Uterus (tissue), 4 donors: ENCODE data around the gene THSD7B. TPM values are rescaled to one million over a fixed set of nuclear protein-coding genes. Genes with fewer than 3 reads are reported as not detected.
"Not testable (repeated sequence)": the region's sequence is repeated elsewhere in the genome, so short reads cannot be mapped to it uniquely, and the experiment has no call there.

Experiments used
- DNase-seq, 2 donors: peaks; one replicate each; pipeline ENCODE4 v3.0.0-alpha.2; 2019 to 2020
- H3K27ac ChIP-seq, 2 donors: fragments of 200-600 bp; sonication (generic); 1 replicate in 1 of 2; 2 replicates in 1 of 2; pipeline ENCODE4 v1.5.1; 2016 to 2018
- H3K27me3 ChIP-seq, 2 donors: fragments of 200-600 bp; sonication (generic); one replicate each; pipeline ENCODE4 v1.5.1; 2018 to 2019; ENCODE audit warnings: control low read depth in 1 of 2
- H3K36me3 ChIP-seq, 2 donors: fragments of 200-600 bp; sonication (generic); one replicate each; pipeline ENCODE4 v1.5.1; 2019; ENCODE audit warnings: control low read depth in 1 of 2
- H3K4me1 ChIP-seq, 2 donors: fragments of 200-600 bp; sonication (generic); one replicate each; pipeline ENCODE4 v1.5.1; 2018 to 2019; ENCODE audit warnings: control low read depth in 1 of 2
- H3K4me3 ChIP-seq, 2 donors: fragments of 200-600 bp; sonication (generic); 1 replicate in 1 of 2; 2 replicates in 1 of 2; pipeline ENCODE4 v1.5.1; 2018 to 2019; ENCODE audit warnings: mild to moderate bottlenecking in 1 of 2
- H3K9me3 ChIP-seq, 2 donors: fragments of 200-600 bp; sonication (generic); one replicate each; pipeline ENCODE4 v1.5.1; 2019; ENCODE audit warnings: control low read depth in 1 of 2
- POLR2A ChIP-seq, 2 donors: fragments of 450-650 bp; IDR thresholded peaks; one replicate each; pipeline ENCODE4 v1.6.1; 2016; ENCODE audit warnings: antibody characterized with exemption in 2 of 2, mild to moderate bottlenecking in 1 of 2, moderate library complexity in 1 of 2
- intact Hi-C: fragments of 100-400 bp; cut with DNase I; formaldehyde crosslinking; loops from one replicate; pipeline ENCODE4 v1.15.1; 2023; ENCODE audit warnings: low total_unique reads
- total RNA-seq, 4 donors: library from RNA; depleted of rRNA in 3 of 4; stranded (reverse); fragments of >200 nt in 3 of 4; gene quantifications; one replicate each; pipeline versions ENCODE4 v1.1.0 to v1.2.4, GENCODE V29; 2014 to 2023
- TF ChIP-seq, protein P1 (sequence below), 4 experiments: fragments of 200-600 bp in 2 of 4; fragments of 450-650 bp in 2 of 4; sonication (generic) in 2 of 4; IDR thresholded peaks; one replicate each; pipeline ENCODE4 v1.5.1; 2016 to 2019; ENCODE audit warnings: antibody characterized with exemption in 4 of 4, mild to moderate bottlenecking in 2 of 4, moderate library complexity in 1 of 4
- donor health status: DM: yes; HTN: yes; CAD: no.

THSD7B gene
- total RNA-seq, 4 donors from 2014 or later, result 0.26 to 9.6 (median 0.67) TPM; not detected in 1

DNA sequence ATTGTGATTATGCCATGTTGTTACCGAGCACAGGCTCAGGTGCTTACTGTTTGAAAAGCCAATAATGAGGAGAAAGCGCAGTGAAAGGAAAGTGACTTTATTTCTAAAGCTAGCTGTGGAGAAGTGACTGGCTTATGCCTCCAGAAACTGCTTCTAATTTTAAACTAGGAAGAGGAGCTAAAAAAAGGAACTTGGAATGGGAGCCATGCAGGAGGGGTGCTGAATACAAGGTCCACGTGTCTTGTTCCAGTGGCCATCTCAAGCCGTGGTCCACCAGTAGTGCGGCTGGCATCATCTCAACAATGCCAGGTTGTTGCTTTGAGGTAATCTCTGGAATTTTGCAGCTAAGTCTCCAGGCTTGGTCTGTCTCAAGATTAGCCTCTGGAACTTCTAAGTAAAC lies 282.0 kb downstream of the THSD7B start:
- Histone ChIP-seq H3K9me3 (no peaks in the 10 kb centered on the region), H3K4me1 (no peaks in the 10 kb centered on the region), H3K27me3 (no peaks in the 10 kb centered on the region), H3K36me3 (no peaks in the 10 kb centered on the region), H3K27ac (no peak overlapping the region), H3K4me3 (no peak overlapping the region)
- DNase-seq, result no peak
- TF ChIP-seq POLR2A (IDR thresholded peaks at IDR 0.05), result no peak
- intact Hi-C loops, result no loop called here

DNA sequence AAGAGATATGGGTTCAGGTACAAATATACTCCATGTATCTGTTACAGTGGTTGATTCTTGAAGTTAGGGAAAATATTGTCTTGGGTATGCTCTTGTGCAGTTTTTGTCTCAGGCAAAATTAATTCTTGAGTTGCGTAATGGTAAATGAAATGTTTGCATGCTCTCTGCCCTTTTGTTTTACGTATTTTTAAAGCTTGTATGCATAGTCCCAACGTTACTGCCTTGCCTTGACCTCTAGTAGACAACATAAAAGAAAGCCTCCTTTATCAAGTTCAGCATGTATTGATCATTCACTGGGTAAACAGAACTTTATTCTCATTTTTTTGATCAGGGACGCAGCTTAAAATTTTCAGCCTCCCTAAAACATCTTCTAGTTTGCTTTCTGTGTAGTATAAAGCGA lies 283.1 kb downstream of the THSD7B start:
- intact Hi-C loops, result no loop called here
- H3K9me3 ChIP-seq, result no peaks in the 10 kb centered on the region
- H3K4me1 ChIP-seq, result no peaks in the 10 kb centered on the region
- TF ChIP-seq, protein P1, sequence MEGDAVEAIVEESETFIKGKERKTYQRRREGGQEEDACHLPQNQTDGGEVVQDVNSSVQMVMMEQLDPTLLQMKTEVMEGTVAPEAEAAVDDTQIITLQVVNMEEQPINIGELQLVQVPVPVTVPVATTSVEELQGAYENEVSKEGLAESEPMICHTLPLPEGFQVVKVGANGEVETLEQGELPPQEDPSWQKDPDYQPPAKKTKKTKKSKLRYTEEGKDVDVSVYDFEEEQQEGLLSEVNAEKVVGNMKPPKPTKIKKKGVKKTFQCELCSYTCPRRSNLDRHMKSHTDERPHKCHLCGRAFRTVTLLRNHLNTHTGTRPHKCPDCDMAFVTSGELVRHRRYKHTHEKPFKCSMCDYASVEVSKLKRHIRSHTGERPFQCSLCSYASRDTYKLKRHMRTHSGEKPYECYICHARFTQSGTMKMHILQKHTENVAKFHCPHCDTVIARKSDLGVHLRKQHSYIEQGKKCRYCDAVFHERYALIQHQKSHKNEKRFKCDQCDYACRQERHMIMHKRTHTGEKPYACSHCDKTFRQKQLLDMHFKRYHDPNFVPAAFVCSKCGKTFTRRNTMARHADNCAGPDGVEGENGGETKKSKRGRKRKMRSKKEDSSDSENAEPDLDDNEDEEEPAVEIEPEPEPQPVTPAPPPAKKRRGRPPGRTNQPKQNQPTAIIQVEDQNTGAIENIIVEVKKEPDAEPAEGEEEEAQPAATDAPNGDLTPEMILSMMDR (IDR thresholded peaks at IDR 0.05), result no peak
- no peak for TF ChIP-seq POLR2A (IDR thresholded peaks at IDR 0.05)
- no peaks in the 10 kb centered on the region for H3K27me3 ChIP-seq
- no peaks in the 10 kb centered on the region for H3K36me3 ChIP-seq
- no peak for DNase-seq
- H3K4me3 ChIP-seq, result no peak overlapping the region
- H3K27ac ChIP-seq, result no peak overlapping the region

DNA sequence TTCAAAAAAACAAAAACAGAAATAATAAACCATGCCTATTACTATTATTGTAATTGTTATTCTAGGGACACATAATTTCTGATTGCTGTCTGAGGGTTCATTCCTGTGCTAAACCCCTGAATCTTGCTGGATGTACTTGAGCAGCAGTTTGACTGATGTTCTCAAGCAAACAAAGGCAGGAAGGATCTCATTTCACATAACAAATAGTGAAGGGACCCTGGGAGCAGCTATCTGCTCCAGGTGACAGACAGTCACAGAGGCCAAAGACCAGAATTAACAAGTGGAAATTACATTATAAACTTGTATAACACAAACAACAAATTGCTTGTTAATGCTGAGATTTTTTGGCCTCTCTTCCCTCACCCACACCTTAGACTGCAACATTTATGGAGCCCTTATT lies 284.2 kb downstream of the THSD7B start:
- no peak for TF ChIP-seq POLR2A (IDR thresholded peaks at IDR 0.05)
- TF ChIP-seq, protein P1 (IDR thresholded peaks at IDR 0.05), result no peak
- Histone ChIP-seq H3K9me3 (no peaks in the 10 kb centered on the region), H3K4me3 (no peak overlapping the region), H3K27ac (no peak overlapping the region), H3K4me1 (no peaks in the 10 kb centered on the region), H3K27me3 (no peaks in the 10 kb centered on the region), H3K36me3 (no peaks in the 10 kb centered on the region)
- no peak for DNase-seq
- intact Hi-C loops, result no loop called here

DNA sequence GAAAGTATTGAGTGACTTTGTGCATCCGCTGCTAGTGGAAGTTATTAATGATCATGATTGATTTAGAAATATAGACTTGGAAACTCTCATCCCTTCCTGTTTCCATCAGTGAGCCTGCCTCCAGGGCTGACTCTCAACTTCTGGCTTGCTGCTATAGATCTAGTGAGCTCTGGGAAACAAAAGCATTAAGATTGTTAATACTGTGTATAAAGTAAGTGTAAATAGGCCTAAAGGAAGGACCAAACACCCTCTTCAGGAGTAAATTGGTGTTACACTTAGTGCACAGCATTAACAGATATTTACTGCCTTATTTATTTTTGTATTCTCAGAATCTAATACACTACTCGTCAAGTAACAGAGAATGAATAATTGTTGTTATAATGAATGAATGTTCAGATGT lies 285.6 kb downstream of the THSD7B start:
- no peak overlapping the region for H3K4me3 ChIP-seq
- intact Hi-C loops, result no loop called here
- DNase-seq, result no peak
- no peaks in the 10 kb centered on the region for H3K36me3 ChIP-seq
- H3K4me1 ChIP-seq, result no peaks in the 10 kb centered on the region
- no peaks in the 10 kb centered on the region for H3K27me3 ChIP-seq
- no peak overlapping the region for H3K27ac ChIP-seq
- TF ChIP-seq POLR2A (IDR thresholded peaks at IDR 0.05), result no peak
- TF ChIP-seq, protein P1 (IDR thresholded peaks at IDR 0.05), result no peak
- H3K9me3 ChIP-seq, result no peaks in the 10 kb centered on the region

DNA sequence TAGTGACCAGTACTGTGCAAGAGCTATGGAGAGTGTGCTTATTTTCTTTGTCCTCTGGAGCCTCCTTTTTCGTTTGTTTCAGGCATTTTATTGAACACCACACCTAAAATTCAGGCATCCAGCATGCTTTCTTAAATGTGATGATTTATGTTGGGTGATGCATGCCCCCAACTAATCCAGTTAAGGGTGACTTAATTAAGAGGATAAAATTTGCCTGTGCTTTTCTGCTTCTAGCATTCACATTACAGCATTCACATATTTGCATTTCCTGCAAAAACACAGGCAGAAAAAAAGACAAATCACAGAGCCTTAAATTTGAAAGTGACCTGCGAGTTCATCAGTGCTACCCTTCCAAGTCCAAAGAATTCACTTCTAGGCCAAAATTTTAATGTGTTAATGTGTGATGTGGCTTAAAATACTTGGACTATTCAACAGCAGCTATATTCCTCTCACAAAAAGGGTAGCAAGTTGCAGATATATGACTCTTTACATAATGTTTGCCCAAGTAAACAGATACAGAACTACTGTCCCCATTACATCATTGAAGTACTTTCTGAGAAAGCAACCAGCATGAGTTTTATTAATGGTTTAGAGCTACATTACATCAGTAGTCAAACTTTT lies 286.5 kb downstream of the THSD7B start:
- H3K27me3 ChIP-seq, result no peaks in the 10 kb centered on the region
- H3K9me3 ChIP-seq, result no peaks in the 10 kb centered on the region
- H3K36me3 ChIP-seq, result no peaks in the 10 kb centered on the region
- TF ChIP-seq, protein P1 (IDR thresholded peaks at IDR 0.05), result no peak
- no peak for DNase-seq
- no peak overlapping the region for H3K27ac ChIP-seq
- H3K4me3 ChIP-seq, result no peak overlapping the region
- intact Hi-C loops, result no loop called here
- H3K4me1 ChIP-seq, result no peaks in the 10 kb centered on the region

DNA sequence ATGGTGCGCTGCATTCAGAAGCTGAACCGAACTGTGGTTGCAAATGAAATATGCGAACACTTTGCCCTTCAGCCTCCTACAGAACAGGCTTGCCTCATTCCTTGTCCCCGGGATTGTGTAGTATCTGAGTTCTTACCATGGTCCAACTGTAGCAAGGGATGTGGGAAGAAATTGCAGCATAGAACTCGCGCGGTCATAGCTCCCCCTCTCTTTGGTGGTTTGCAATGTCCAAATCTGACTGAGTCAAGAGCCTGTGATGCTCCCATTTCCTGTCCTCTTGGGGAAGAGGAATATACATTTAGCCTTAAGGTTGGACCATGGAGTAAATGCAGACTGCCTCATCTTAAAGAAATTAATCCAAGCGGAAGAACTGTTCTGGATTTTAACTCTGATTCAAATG lies 291.4 kb downstream of the THSD7B start:
- Histone ChIP-seq H3K4me3 (no peak overlapping the region), H3K36me3 (no peaks in the 10 kb centered on the region), H3K4me1 (no peaks in the 10 kb centered on the region), H3K9me3 (no peaks in the 10 kb centered on the region), H3K27me3 (no peaks in the 10 kb centered on the region), H3K27ac (no peak overlapping the region)
- intact Hi-C loops, result no loop called here
- DNase-seq, result no peak
- TF ChIP-seq, protein P1 (IDR thresholded peaks at IDR 0.05), result no peak
- no peak for TF ChIP-seq POLR2A (IDR thresholded peaks at IDR 0.05)

DNA sequence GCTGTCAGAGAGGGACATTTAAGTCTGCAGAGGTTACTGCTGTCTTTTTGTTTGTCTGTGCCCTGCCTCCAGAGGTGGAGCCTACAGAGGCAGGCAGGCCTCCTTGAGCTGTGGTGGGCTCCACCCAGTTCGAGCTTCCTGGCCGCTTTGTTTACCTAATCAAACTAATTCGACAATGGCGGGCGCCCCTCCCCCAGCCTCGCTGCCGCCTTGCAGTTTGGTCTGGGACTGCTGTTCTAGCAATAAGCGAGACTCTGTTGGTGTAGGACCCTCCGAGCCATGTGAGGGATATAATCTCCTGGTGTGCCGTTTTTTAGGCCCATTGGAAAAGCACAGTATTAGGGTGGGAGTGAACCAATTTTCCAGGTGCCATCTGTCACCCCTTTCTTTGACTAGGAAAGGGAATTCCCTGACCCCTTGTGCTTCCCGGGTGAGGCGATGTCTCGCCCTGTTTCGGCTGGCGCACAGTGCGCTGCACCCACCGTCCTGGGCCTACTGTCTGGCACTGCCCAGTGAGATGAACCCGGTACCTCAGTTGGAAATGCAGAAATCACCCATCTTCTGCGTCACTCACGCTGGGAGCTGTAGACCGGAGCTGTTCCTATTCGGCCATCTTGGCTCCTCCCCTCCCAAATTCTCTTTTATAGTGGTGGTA lies 310.9 kb downstream of the THSD7B start:
- H3K27ac ChIP-seq, DNase-seq, intact Hi-C loops, H3K4me3 ChIP-seq, H3K27me3 ChIP-seq, H3K4me1 ChIP-seq, H3K36me3 ChIP-seq, H3K9me3 ChIP-seq: not testable (repeated sequence)
